Glutamatergic neuron (in vitro differentiated cells): ENCODE data around the gene SYNGR3. TPM values are rescaled to one million over a fixed set of nuclear protein-coding genes. Genes with fewer than 3 reads are reported as not detected.
"Not testable (repeated sequence)": the region's sequence is repeated elsewhere in the genome, so short reads cannot be mapped to it uniquely, and the experiment has no call there.

Source experiments
- DNase-seq: peaks from one replicate; pipeline ENCODE4 v3.0.0; 2022
- H3K27ac Mint-ChIP-seq: one replicate; pipeline ENCODE4 v1.8.0; 2020; ENCODE audit warnings: mild to moderate bottlenecking, mixed read lengths, inconsistent platforms; ENCODE audit not compliant: unreplicated experiment
- H3K27me3 Mint-ChIP-seq: one replicate; pipeline ENCODE4 v1.8.0; 2020; ENCODE audit warnings: mild to moderate bottlenecking, moderate library complexity, mixed read lengths, inconsistent platforms; ENCODE audit not compliant: unreplicated experiment
- H3K36me3 Mint-ChIP-seq: one replicate; pipeline ENCODE4 v1.8.0; 2020; ENCODE audit warnings: mild to moderate bottlenecking, mixed read lengths, inconsistent platforms; ENCODE audit not compliant: unreplicated experiment
- H3K4me1 Mint-ChIP-seq: one replicate; pipeline ENCODE4 v1.8.0; 2020; ENCODE audit warnings: mild to moderate bottlenecking, low read depth, mixed read lengths, inconsistent platforms; ENCODE audit not compliant: unreplicated experiment
- H3K4me3 Mint-ChIP-seq: one replicate; pipeline ENCODE4 v1.8.0; 2020; ENCODE audit warnings: mild to moderate bottlenecking, mixed read lengths, inconsistent platforms; ENCODE audit not compliant: unreplicated experiment
- H3K9me3 Mint-ChIP-seq: one replicate; pipeline ENCODE4 v1.8.0; 2020; ENCODE audit warnings: mild to moderate bottlenecking, moderate library complexity, mixed read lengths, inconsistent platforms; ENCODE audit not compliant: unreplicated experiment
- CTCF ChIP-seq: fragments of 200-600 bp; sonication (generic); IDR thresholded peaks from one replicate; pipeline ENCODE4 v1.5.0; 2021; ENCODE audit not compliant: partially characterized antibody, unreplicated experiment
- total RNA-seq: library from RNA; stranded (reverse); fragmentation: NEBNext Ultra II Directional; extraction: Animal tissue kit (Norgen Biotek cat#: 25700); gene quantifications from one replicate; pipeline ENCODE4 v1.2.1, GENCODE V29; 2021; ENCODE audit not compliant: unreplicated experiment

SYNGR3 gene
- total RNA-seq, 1 donor from 2014 or later, result 45.7 TPM

- H3K27me3 Mint-ChIP-seq, result peaks cover 5% of the 10 kb centered on the region
- peak overlapping the region; percentile 82 for H3K27ac Mint-ChIP-seq
- DNase-seq, result no peak
- H3K4me1 Mint-ChIP-seq, result peaks cover 16% of the 10 kb centered on the region
- TF ChIP-seq CTCF, result no peak
- no peaks in the 10 kb centered on the region for H3K36me3 Mint-ChIP-seq
- H3K9me3 Mint-ChIP-seq, result peaks cover 12% of the 10 kb centered on the region
- H3K4me3 Mint-ChIP-seq, result peak overlapping the region; percentile 90
These were observed 31.0 kb upstream of the SYNGR3 start for GRCh38 chr16:1958715-1959268.

GRCh38 chr16:1959269-1960039, 30.3 kb upstream of the SYNGR3 start, which contains the start of gene NDUFB10:
TSS of gene NDUFB10 (plus strand) at chr16:1959538. CDS start at chr16:1959625, 87 bp downstream.
- Mint-ChIP-seq H3K9me3 (peaks cover 16% of the 10 kb centered on the region), H3K27ac (peak within 1 kb of the TSS; percentile 82), H3K36me3 (no peaks in the 10 kb centered on the region), H3K27me3 (peaks cover 8% of the 10 kb centered on the region), H3K4me1 (peaks cover 18% of the 10 kb centered on the region), H3K4me3 (peak within 1 kb of the TSS; percentile 90)
- TF ChIP-seq CTCF, result peak; percentile 38
- DNase-seq, result peak; percentile 96

GRCh38 chr16:1960665-1961630, 28.8 kb upstream of the SYNGR3 start:
- peak overlapping the region; percentile 90 for H3K4me3 Mint-ChIP-seq
- TF ChIP-seq CTCF, result no peak
- peaks cover 19% of the 10 kb centered on the region for H3K9me3 Mint-ChIP-seq
- peak; percentile 71 for DNase-seq
- peaks cover 18% of the 10 kb centered on the region for H3K4me1 Mint-ChIP-seq
- no peaks in the 10 kb centered on the region for H3K36me3 Mint-ChIP-seq
- peaks cover 13% of the 10 kb centered on the region for H3K27me3 Mint-ChIP-seq
- H3K27ac Mint-ChIP-seq, result peak overlapping the region; percentile 76

GRCh38 chr16:1961651-1962067, 28.1 kb upstream of the SYNGR3 start:
- Mint-ChIP-seq H3K4me3 (peak overlapping the region; percentile 91), H3K4me1 (peaks cover 18% of the 10 kb centered on the region), H3K36me3 (no peaks in the 10 kb centered on the region), H3K27me3 (peaks cover 13% of the 10 kb centered on the region), H3K9me3 (peaks cover 19% of the 10 kb centered on the region), H3K27ac (peak overlapping the region; percentile 48)
- no peak for TF ChIP-seq CTCF
- DNase-seq, result no peak

- Mint-ChIP-seq H3K4me3 (peak overlapping the region; percentile 91), H3K27ac (peak overlapping the region; percentile 98), H3K27me3 (peaks cover 13% of the 10 kb centered on the region), H3K9me3 (peaks cover 19% of the 10 kb centered on the region), H3K4me1 (peaks cover 18% of the 10 kb centered on the region)
- DNase-seq, H3K36me3 Mint-ChIP-seq: not testable (repeated sequence)
These were observed 27.3 kb upstream of the SYNGR3 start for GRCh38 chr16:1962161-1963153.
